Esophagus muscularis mucosa (tissue), 4 donors: ENCODE data around the gene ABHD16A. TPM values are rescaled to one million over a fixed set of nuclear protein-coding genes. Genes with fewer than 3 reads are reported as not detected.

Experiments used
- DNase-seq: peaks from one replicate; pipeline ENCODE4 v3.0.0-alpha.2; 2017; ENCODE audit errors: extremely low spot score
- H3K27ac ChIP-seq, 4 donors: fragments of 200-600 bp; sonication (generic); replicated peaks in 1 of 4; 1 replicate in 3 of 4; 2 replicates in 1 of 4; pipeline ENCODE4 v1.5.1; 2016 to 2019; ENCODE audit warnings: mild to moderate bottlenecking in 1 of 4
- H3K27me3 ChIP-seq, 4 donors: fragments of 200-600 bp; sonication (generic); one replicate each; pipeline versions ENCODE4 v1.5.1 to v1.6.0; 2016 to 2019
- H3K36me3 ChIP-seq, 4 donors: fragments of 200-600 bp; sonication (generic); one replicate each; pipeline ENCODE4 v1.5.1; 2016 to 2019
- H3K4me1 ChIP-seq, 4 donors: fragments of 200-600 bp; sonication (generic); one replicate each; pipeline ENCODE4 v1.5.1; 2016 to 2019
- H3K4me3 ChIP-seq, 4 donors: fragments of 200-600 bp; sonication (generic); 1 replicate in 2 of 4; 2 replicates in 2 of 4; pipeline ENCODE4 v1.5.1; 2016 to 2019; ENCODE audit warnings: mild to moderate bottlenecking in 4 of 4, moderate library complexity in 1 of 4
- H3K9me3 ChIP-seq, 4 donors: fragments of 200-600 bp; sonication (generic); 1 replicate in 3 of 4; 2 replicates in 1 of 4; pipeline ENCODE4 v1.5.1; 2016 to 2019
- CTCF ChIP-seq, 3 experiments: fragments of 200-600 bp in 2 of 3; fragments of 450-650 bp in 1 of 3; sonication (generic) in 2 of 3; IDR thresholded peaks; one replicate each; pipeline ENCODE4 v1.5.1; 2017 to 2019; ENCODE audit warnings: antibody characterized with exemption in 3 of 3, mild to moderate bottlenecking in 2 of 3, moderate library complexity in 1 of 3
- EP300 ChIP-seq: sonication (generic); formaldehyde crosslinking; IDR thresholded peaks from one replicate; pipeline ENCODE4 v1.6.1; 2017; ENCODE audit warnings: antibody characterized with exemption
- POLR2A ChIP-seq: fragments of 450-650 bp; IDR thresholded peaks from one replicate; pipeline ENCODE4 v1.6.1; 2017; ENCODE audit warnings: antibody characterized with exemption, moderate library complexity, mild to moderate bottlenecking, low read depth
- POLR2AphosphoS5 ChIP-seq, 2 donors: sonication (generic); formaldehyde crosslinking; IDR thresholded peaks; one replicate each; pipeline ENCODE4 v1.6.1; 2017; ENCODE audit warnings: antibody characterized with exemption in 2 of 2
- WGBS: methylation state at CpG from one replicate; pipeline ENCODE4 v1.1.5; 2018; 5-methylcytosine and 5-hydroxymethylcytosine counted together
- intact Hi-C: fragments of 100-400 bp; cut with DNase I; formaldehyde crosslinking; loops from one replicate; pipeline ENCODE4 v1.15.1; 2023
- total RNA-seq, 4 donors: library from RNA; depleted of rRNA; stranded (reverse); fragments of >200 nt; gene quantifications; one replicate each; pipeline versions ENCODE4 v1.1.0 to v1.2.1, GENCODE V29; 2016

Gene ABHD16A
- total RNA-seq, 4 donors from 2014 or later, result 44.9 to 57.9 (median 52.8) TPM

GRCh38 chr6:31744422-31744821, 41.3 kb upstream of the ABHD16A start:
- H3K4me3 ChIP-seq, result no peak overlapping the region
- intact Hi-C loops, result no loop called here
- no peaks in the 10 kb centered on the region for H3K27me3 ChIP-seq
- no peak for DNase-seq
- H3K9me3 ChIP-seq, result no peaks in the 10 kb centered on the region
- peaks cover 9 to 30% (median 21%) of the 10 kb centered on the region in 4 donors for H3K4me1 ChIP-seq
- WGBS, result 53% methylated on average over 1 of the region's 1 CpG
- no peak for TF ChIP-seq POLR2A
- no peak for TF ChIP-seq EP300
- no peak for TF ChIP-seq CTCF (IDR thresholded peaks at IDR 0.05)
- TF ChIP-seq POLR2AphosphoS5 (IDR thresholded peaks at IDR 0.05), result no peak
- H3K27ac ChIP-seq, result no peak overlapping the region
- peaks cover 0 to 8% (median 0%) of the 10 kb centered on the region in 4 donors for H3K36me3 ChIP-seq

GRCh38 chr6:31742894-31743293, 39.8 kb upstream of the ABHD16A start:
- no peak for DNase-seq
- intact Hi-C loops, result no loop called here
- Histone ChIP-seq H3K4me1 (peaks cover 16 to 41% (median 34%) of the 10 kb centered on the region in 4 donors), H3K27ac (no peak overlapping the region), H3K36me3 (peaks cover 0 to 8% (median 0%) of the 10 kb centered on the region in 4 donors), H3K4me3 (no peak overlapping the region), H3K27me3 (no peaks in the 10 kb centered on the region), H3K9me3 (no peaks in the 10 kb centered on the region)
- no peak for TF ChIP-seq CTCF (IDR thresholded peaks at IDR 0.05)
- TF ChIP-seq POLR2A, result no peak
- no peak for TF ChIP-seq POLR2AphosphoS5 (IDR thresholded peaks at IDR 0.05)
- TF ChIP-seq EP300, result no peak
- WGBS, result 84% methylated on average over 3 of the region's 3 CpGs

- intact Hi-C loops, result no loop called here
- H3K36me3 ChIP-seq, result peaks cover 0 to 8% (median 0%) of the 10 kb centered on the region in 4 donors
- no peaks in the 10 kb centered on the region for H3K9me3 ChIP-seq
- H3K27me3 ChIP-seq, result no peaks in the 10 kb centered on the region
- no peak for DNase-seq
- no peak overlapping the region for H3K4me3 ChIP-seq
- no peak overlapping the region for H3K27ac ChIP-seq
- TF ChIP-seq POLR2AphosphoS5 (IDR thresholded peaks at IDR 0.05), result no peak
- no peak for TF ChIP-seq CTCF (IDR thresholded peaks at IDR 0.05)
- WGBS, result 90% methylated on average over 2 of the region's 2 CpGs
- H3K4me1 ChIP-seq, result peaks cover 25 to 41% (median 37%) of the 10 kb centered on the region in 4 donors
Measured at GRCh38 chr6:31741815-31742214, 38.7 kb upstream of the ABHD16A start.

- Histone ChIP-seq H3K9me3 (no peaks in the 10 kb centered on the region), H3K4me3 (peak overlapping the region; percentile 69 to 78 (median 73)), H3K27ac (peak overlapping the region; percentile 48 to 73 (median 68)), H3K36me3 (peaks cover 0 to 8% (median 0%) of the 10 kb centered on the region in 4 donors), H3K27me3 (no peaks in the 10 kb centered on the region), H3K4me1 (peaks cover 29 to 41% (median 38%) of the 10 kb centered on the region in 4 donors)
- intact Hi-C loops, result no loop called here
- 22% methylated on average over 29 of the region's 29 CpGs for WGBS
- TF ChIP-seq POLR2AphosphoS5 (IDR thresholded peaks at IDR 0.05) (no peak), EP300 (no peak), POLR2A (no peak), CTCF (IDR thresholded peaks at IDR 0.05) (no peak)
- no peak for DNase-seq
Measured at GRCh38 chr6:31740397-31741223, 37.5 kb upstream of the ABHD16A start.
